Measurements from ENCODE around the gene IL21R. TPM values are rescaled to one million over a fixed set of nuclear protein-coding genes. Genes with fewer than 3 reads are reported as not detected.

IL21R gene
- total and polyA plus RNA-seq, 11 donors = 0.04 to 6.0 (median 0.26) TPM; not detected in 1

GRCh38 chr16:27410761-27411160 lies 8.8 kb downstream of the IL21R start:
- Histone ChIP-seq H3K27me3 (peaks cover 0 to 2% (median 0%) of the 10 kb centered on the region in 9 donors), H3K27ac (no peak overlapping the region), H3K36me3 (no peaks in the 10 kb centered on the region), H3K9me3 (peaks cover 0 to 10% (median 0%) of the 10 kb centered on the region in 12 donors), H3K4me3 (no peak overlapping the region), H3K4me1 (peaks cover 0 to 45% (median 0%) of the 10 kb centered on the region in 12 donors)
- ATAC-seq = no peak
- WGBS, 4 donors = 80 to 87% (median 82%) methylated on average over 1 of the region's 1 CpG
- DNase-seq = no peak
- intact Hi-C loops (cut with DNase I) = no loop called here
- TF ChIP-seq, protein P1, sequence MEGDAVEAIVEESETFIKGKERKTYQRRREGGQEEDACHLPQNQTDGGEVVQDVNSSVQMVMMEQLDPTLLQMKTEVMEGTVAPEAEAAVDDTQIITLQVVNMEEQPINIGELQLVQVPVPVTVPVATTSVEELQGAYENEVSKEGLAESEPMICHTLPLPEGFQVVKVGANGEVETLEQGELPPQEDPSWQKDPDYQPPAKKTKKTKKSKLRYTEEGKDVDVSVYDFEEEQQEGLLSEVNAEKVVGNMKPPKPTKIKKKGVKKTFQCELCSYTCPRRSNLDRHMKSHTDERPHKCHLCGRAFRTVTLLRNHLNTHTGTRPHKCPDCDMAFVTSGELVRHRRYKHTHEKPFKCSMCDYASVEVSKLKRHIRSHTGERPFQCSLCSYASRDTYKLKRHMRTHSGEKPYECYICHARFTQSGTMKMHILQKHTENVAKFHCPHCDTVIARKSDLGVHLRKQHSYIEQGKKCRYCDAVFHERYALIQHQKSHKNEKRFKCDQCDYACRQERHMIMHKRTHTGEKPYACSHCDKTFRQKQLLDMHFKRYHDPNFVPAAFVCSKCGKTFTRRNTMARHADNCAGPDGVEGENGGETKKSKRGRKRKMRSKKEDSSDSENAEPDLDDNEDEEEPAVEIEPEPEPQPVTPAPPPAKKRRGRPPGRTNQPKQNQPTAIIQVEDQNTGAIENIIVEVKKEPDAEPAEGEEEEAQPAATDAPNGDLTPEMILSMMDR (IDR thresholded peaks at IDR 0.05) = no peak
- TF ChIP-seq POLR2A (IDR thresholded peaks at IDR 0.05) = no peak

- intact Hi-C loops (cut with DNase I) = no loop called here
- no peak overlapping the region for H3K4me3 ChIP-seq
- peaks cover 0 to 19% (median 0%) of the 10 kb centered on the region in 12 donors for H3K4me1 ChIP-seq
- 76 to 88% (median 85%) methylated on average over 2 of the region's 2 CpGs for WGBS, 4 donors
- H3K27me3 ChIP-seq = no peaks in the 10 kb centered on the region
- DNase-seq = no peak
- ATAC-seq = no peak
- H3K36me3 ChIP-seq = no peaks in the 10 kb centered on the region
- peaks cover 0 to 10% (median 0%) of the 10 kb centered on the region in 12 donors for H3K9me3 ChIP-seq
- H3K27ac ChIP-seq = no peak overlapping the region
- TF ChIP-seq, protein P1 (IDR thresholded peaks at IDR 0.05) = no peak
- TF ChIP-seq POLR2A (IDR thresholded peaks at IDR 0.05) = no peak
These were observed 12.0 kb downstream of the IL21R start for GRCh38 chr16:27413956-27414355.

- Histone ChIP-seq H3K9me3 (peaks cover 0 to 9% (median 0%) of the 10 kb centered on the region in 12 donors), H3K4me1 (peaks cover 0 to 19% (median 0%) of the 10 kb centered on the region in 12 donors), H3K36me3 (no peaks in the 10 kb centered on the region), H3K27ac (peak overlapping the region in 1 of 12 donors; percentile 54), H3K27me3 (no peaks in the 10 kb centered on the region), H3K4me3 (no peak overlapping the region)
- intact Hi-C loops (cut with DNase I) = no loop called here
- TF ChIP-seq POLR2A (IDR thresholded peaks at IDR 0.05) = no peak
- TF ChIP-seq, protein P1 (IDR thresholded peaks at IDR 0.05) = no peak
- DNase-seq (no peak), ATAC-seq (no peak)
- WGBS, 4 donors = 73 to 78% (median 77%) methylated on average over 6 of the region's 6 CpGs
These were observed 12.9 kb downstream of the IL21R start for GRCh38 chr16:27414788-27415431.

- 79 to 86% (median 85%) methylated on average over 4 of the region's 4 CpGs for WGBS, 4 donors
- H3K9me3 ChIP-seq = peaks cover 0 to 20% (median 11%) of the 10 kb centered on the region in 12 donors
- intact Hi-C loops (cut with DNase I) = no loop called here
- peaks cover 0 to 9% (median 0%) of the 10 kb centered on the region in 12 donors for H3K4me1 ChIP-seq
- ATAC-seq (no peak), DNase-seq (no peak)
- no peak for TF ChIP-seq POLR2A (IDR thresholded peaks at IDR 0.05)
- TF ChIP-seq, protein P1 (IDR thresholded peaks at IDR 0.05) = no peak
- H3K27ac ChIP-seq = no peak overlapping the region
- H3K36me3 ChIP-seq = no peaks in the 10 kb centered on the region
- H3K27me3 ChIP-seq = no peaks in the 10 kb centered on the region
- H3K4me3 ChIP-seq = no peak overlapping the region
These were observed 15.2 kb downstream of the IL21R start for GRCh38 chr16:27417047-27417671.

Data from heart left ventricle (tissue), 16 donors.